A673 (cell line): ENCODE data around the gene FAM227B. TPM values are rescaled to one million over a fixed set of nuclear protein-coding genes. Genes with fewer than 3 reads are reported as not detected.
"Not testable (repeated sequence)": the region's sequence is repeated elsewhere in the genome, so short reads cannot be mapped to it uniquely, and the experiment has no call there.

Source experiments
- BruUV-seq: library from RNA; stranded (reverse); fragments of 400-500 nt; replicated peaks from 2 replicates; lab custom pipeline; 2021; lab: Mats Ljungman, UMichigan
- CTCF ChIA-PET: fragments of 300-600 bp; sonication (Branson Sonifier 250); formaldehyde crosslinking; loops from one replicate; lab custom pipeline; 2022; ENCODE audit warnings: antibody characterized with exemption; lab: Charles Lee
- POLR2A ChIA-PET: fragments of 300-600 bp; sonication (Branson Sonifier 250); formaldehyde crosslinking; loops from one replicate; lab custom pipeline; 2022; ENCODE audit warnings: antibody characterized with exemption; ENCODE audit not compliant: low non-redundant PET; lab: Charles Lee
- DNase-seq: peaks from one replicate; pipeline ENCODE4 v3.0.0-alpha.2; 2015; ENCODE audit warnings: low spot score
- H3K27ac ChIP-seq: fragments of 200-600 bp; sonication (generic); 2 replicates; pipeline ENCODE4 v1.5.1; 2016; ENCODE audit warnings: mixed run types, low read depth, mild to moderate bottlenecking, mixed read lengths, antibody characterized with exemption, low read length; ENCODE audit not compliant: poor library complexity, severe bottlenecking
- H3K27me3 ChIP-seq: fragments of 200-600 bp; sonication (generic); replicated peaks from 2 replicates; pipeline ENCODE4 v1.6.1; 2017; ENCODE audit warnings: mixed run types, low read depth, mild to moderate bottlenecking, mixed read lengths, antibody characterized with exemption, low read length; ENCODE audit not compliant: insufficient read depth, poor library complexity
- H3K36me3 ChIP-seq: fragments of 200-600 bp; sonication (generic); 2 replicates; pipeline ENCODE4 v1.6.1; 2016; ENCODE audit warnings: mixed run types, mild to moderate bottlenecking, mixed read lengths, antibody characterized with exemption, low read length; ENCODE audit not compliant: insufficient read depth, poor library complexity, severe bottlenecking
- H3K4me1 ChIP-seq: fragments of 200-600 bp; sonication (generic); 2 replicates; pipeline ENCODE4 v1.6.1; 2017; ENCODE audit warnings: mixed run types, mild to moderate bottlenecking, mixed read lengths, antibody characterized with exemption, low read length; ENCODE audit not compliant: insufficient read depth, poor library complexity, severe bottlenecking
- H3K4me3 ChIP-seq: fragments of 200-600 bp; sonication (generic); 2 replicates; pipeline ENCODE4 v1.5.1; 2016; ENCODE audit warnings: low read depth, mixed run types, mild to moderate bottlenecking, mixed read lengths, low read length; ENCODE audit not compliant: poor library complexity, severe bottlenecking
- H3K9me3 ChIP-seq: fragments of 200-600 bp; sonication (generic); 2 replicates; pipeline ENCODE4 v1.6.1; 2016; ENCODE audit warnings: mixed run types, low read depth, mild to moderate bottlenecking, mixed read lengths, antibody characterized with exemption, low read length; ENCODE audit not compliant: poor library complexity, severe bottlenecking
- EZH2 ChIP-seq: fragments of 200-600 bp; sonication (generic); IDR thresholded peaks from 2 replicates; pipeline ENCODE4 v1.6.1; 2017; ENCODE audit warnings: borderline replicate concordance, low read depth, mild to moderate bottlenecking, mixed read lengths, antibody characterized with exemption, low read length; ENCODE audit not compliant: poor library complexity, severe bottlenecking
- intact Hi-C: fragments of 100-400 bp; cut with micrococcal nuclease; formaldehyde crosslinking; loops from one replicate; pipeline ENCODE4 v1.10.0; 2022; ENCODE audit not compliant: unreplicated experiment
- total RNA-seq: library from RNA; stranded (reverse); gene quantifications from 2 replicates; pipeline ENCODE4 v1.2.3, GENCODE V29; 2021
- TF ChIP-seq, protein P1 (sequence below): fragments of 300-800, 200-600 bp; sonication (generic); conservative IDR thresholded peaks from 2 replicates; pipeline ENCODE4 v1.5.1; 2017; ENCODE audit warnings: low read depth, mild to moderate bottlenecking, antibody characterized with exemption, low read length, moderate library complexity, mixed read lengths

Gene FAM227B
- total RNA-seq, 1 experiment from 2014 or later = 2.3 TPM

DNA sequence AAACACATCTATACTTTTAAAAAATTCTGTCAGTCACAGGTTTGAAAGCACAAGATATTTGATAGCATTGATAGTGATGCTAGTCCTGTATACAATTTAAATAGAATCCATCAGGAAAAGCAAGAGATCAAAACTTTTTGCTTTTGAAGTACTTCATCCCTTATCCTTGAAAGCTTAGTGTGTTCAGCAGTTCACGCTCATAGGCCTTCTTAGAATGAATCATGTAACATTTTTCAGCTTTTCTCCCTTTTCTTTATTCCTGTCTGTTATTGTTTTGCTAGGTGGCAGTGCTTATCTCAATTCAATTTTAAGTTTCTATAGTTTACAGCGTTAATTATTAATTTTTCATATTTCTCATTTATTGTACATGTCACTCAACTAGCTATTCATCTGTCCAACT is 128.5 kb downstream of the FAM227B start:
- Histone ChIP-seq H3K36me3 (no peaks in the 10 kb centered on the region), H3K4me3 (no peak overlapping the region), H3K9me3 (no peaks in the 10 kb centered on the region), H3K27ac (no peak overlapping the region), H3K27me3 (no peaks in the 10 kb centered on the region), H3K4me1 (no peaks in the 10 kb centered on the region)
- ChIA-PET CTCF (no interaction called here), POLR2A (no interaction called here)
- TF ChIP-seq, protein P1, sequence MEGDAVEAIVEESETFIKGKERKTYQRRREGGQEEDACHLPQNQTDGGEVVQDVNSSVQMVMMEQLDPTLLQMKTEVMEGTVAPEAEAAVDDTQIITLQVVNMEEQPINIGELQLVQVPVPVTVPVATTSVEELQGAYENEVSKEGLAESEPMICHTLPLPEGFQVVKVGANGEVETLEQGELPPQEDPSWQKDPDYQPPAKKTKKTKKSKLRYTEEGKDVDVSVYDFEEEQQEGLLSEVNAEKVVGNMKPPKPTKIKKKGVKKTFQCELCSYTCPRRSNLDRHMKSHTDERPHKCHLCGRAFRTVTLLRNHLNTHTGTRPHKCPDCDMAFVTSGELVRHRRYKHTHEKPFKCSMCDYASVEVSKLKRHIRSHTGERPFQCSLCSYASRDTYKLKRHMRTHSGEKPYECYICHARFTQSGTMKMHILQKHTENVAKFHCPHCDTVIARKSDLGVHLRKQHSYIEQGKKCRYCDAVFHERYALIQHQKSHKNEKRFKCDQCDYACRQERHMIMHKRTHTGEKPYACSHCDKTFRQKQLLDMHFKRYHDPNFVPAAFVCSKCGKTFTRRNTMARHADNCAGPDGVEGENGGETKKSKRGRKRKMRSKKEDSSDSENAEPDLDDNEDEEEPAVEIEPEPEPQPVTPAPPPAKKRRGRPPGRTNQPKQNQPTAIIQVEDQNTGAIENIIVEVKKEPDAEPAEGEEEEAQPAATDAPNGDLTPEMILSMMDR = no peak
- no peak for TF ChIP-seq EZH2
- DNase-seq = no peak
- intact Hi-C loops = no loop called here
- no TSS peak for BruUV-seq

DNA sequence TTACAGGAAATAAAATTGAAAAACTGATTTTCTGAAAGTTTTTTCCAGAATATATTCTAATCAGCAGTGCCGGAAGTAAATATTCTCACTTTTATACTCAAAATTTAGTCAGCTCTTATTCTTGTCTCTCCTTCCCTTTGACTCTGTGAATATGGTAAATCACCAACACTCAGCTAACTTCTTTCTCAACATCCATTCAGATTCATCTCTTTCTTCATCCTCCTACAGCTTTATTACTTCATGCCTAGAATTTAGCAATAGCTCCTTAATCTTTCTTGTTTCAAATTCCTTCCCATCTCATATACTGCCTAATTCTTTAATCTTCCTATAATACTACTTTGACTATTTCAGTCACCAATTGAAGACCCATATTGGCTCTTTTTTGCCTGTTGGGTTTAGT is 129.7 kb downstream of the FAM227B start:
- Histone ChIP-seq H3K9me3 (no peaks in the 10 kb centered on the region), H3K4me1 (no peaks in the 10 kb centered on the region), H3K4me3 (no peak overlapping the region), H3K27me3 (no peaks in the 10 kb centered on the region), H3K27ac (no peak overlapping the region), H3K36me3 (no peaks in the 10 kb centered on the region)
- intact Hi-C loops = no loop called here
- CTCF ChIA-PET = no interaction called here
- no TSS peak for BruUV-seq
- DNase-seq = no peak
- POLR2A ChIA-PET = no interaction called here
- no peak for TF ChIP-seq EZH2
- TF ChIP-seq, protein P1 = no peak

DNA sequence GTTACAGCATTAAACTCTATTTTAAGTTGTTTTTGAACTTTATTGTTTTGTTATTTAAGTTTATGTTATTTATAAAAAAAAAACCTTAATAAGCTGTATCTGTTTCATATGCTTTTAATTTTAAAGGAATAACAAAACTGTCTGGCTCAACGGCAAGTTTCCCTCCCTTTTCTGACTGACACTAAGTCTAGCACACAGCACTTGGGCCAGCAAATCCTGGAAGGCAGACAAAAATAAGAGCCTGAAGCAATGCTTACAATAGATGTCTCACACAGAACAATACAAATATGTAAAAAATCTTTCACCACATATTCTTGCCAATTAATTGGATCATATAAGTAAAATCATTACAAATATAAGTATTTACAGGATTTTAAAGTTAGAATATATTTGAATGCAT is 135.2 kb downstream of the FAM227B start:
- intact Hi-C loops, H3K9me3 ChIP-seq, H3K27me3 ChIP-seq, H3K36me3 ChIP-seq, H3K4me3 ChIP-seq, CTCF ChIA-PET, H3K4me1 ChIP-seq, POLR2A ChIA-PET, H3K27ac ChIP-seq, DNase-seq, BruUV-seq: not testable (repeated sequence)

DNA sequence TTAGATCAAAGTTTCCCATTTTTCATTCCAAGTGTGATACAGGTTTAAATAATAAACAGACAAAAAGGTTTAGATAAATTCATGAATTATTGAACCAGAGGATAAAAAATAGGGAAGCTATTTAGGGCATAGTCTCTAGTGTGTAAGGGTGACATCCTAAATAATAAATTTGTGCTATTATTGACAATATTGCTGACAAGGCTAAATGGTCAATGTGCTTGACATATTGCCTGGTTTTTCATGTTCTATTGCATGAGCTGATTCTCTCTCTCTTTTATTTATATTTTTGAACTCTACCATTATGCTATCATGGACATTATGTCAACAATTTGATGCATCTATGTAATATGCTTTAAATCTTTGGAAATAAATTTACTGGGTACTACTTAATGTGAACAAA is 141.6 kb downstream of the FAM227B start:
- H3K27ac ChIP-seq, H3K4me3 ChIP-seq, POLR2A ChIA-PET, BruUV-seq, H3K9me3 ChIP-seq, H3K36me3 ChIP-seq, DNase-seq, CTCF ChIA-PET, H3K27me3 ChIP-seq, H3K4me1 ChIP-seq, intact Hi-C loops: not testable (repeated sequence)

DNA sequence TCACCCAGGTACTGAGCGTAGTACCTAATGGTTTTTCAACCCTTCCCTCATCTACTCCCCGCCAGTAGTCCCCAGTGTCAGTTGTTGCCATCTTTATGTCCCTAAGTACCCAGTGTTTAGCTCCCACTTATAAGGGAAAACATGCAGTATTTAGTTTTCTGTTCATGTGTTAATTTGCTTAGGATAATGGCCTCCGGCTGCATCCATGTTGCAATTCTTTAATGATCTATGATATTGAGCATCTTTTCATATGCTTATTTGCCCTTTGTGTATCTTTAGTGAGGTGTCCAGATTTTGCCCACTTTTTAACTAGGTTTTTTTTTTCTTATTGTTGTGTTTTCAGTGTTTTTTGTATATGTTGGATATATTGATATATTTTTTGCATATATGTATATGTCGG is 142.6 kb downstream of the FAM227B start:
- H3K36me3 ChIP-seq, POLR2A ChIA-PET, CTCF ChIA-PET, H3K27me3 ChIP-seq, H3K27ac ChIP-seq, intact Hi-C loops, H3K4me1 ChIP-seq, H3K4me3 ChIP-seq, H3K9me3 ChIP-seq, BruUV-seq, DNase-seq: not testable (repeated sequence)
